ENCODE results near the gene ECHS1.

Gene ECHS1

DNA sequence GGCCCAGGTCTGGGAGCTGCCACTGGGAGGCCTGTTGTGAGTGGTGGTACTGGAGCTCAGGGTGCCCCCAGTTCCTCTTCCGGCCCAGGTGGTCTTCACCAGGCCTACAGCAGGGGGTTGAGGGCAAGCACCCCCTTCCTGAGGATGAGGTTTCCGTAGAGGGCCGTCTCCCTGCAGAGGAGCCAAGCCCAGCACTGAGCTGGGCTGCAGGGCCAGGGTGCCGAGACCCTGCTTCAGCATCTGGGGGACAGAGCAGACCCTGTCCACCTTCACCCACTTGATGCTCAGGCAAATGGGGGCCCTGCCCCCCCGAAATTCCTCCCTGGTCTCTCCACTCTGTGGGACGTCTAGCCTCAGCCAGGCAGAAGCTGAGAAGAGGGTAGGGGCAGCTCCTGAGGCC lies 17.9 kb downstream of the ECHS1 start:
- TF ChIP-seq, protein P1, sequence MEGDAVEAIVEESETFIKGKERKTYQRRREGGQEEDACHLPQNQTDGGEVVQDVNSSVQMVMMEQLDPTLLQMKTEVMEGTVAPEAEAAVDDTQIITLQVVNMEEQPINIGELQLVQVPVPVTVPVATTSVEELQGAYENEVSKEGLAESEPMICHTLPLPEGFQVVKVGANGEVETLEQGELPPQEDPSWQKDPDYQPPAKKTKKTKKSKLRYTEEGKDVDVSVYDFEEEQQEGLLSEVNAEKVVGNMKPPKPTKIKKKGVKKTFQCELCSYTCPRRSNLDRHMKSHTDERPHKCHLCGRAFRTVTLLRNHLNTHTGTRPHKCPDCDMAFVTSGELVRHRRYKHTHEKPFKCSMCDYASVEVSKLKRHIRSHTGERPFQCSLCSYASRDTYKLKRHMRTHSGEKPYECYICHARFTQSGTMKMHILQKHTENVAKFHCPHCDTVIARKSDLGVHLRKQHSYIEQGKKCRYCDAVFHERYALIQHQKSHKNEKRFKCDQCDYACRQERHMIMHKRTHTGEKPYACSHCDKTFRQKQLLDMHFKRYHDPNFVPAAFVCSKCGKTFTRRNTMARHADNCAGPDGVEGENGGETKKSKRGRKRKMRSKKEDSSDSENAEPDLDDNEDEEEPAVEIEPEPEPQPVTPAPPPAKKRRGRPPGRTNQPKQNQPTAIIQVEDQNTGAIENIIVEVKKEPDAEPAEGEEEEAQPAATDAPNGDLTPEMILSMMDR (IDR thresholded peaks at IDR 0.05; ENCODE audit: low read depth, low read length) = no peak
- H3K4me3 ChIP-seq (ENCODE audit: low read depth, low read length) = no peak overlapping the region

DNA sequence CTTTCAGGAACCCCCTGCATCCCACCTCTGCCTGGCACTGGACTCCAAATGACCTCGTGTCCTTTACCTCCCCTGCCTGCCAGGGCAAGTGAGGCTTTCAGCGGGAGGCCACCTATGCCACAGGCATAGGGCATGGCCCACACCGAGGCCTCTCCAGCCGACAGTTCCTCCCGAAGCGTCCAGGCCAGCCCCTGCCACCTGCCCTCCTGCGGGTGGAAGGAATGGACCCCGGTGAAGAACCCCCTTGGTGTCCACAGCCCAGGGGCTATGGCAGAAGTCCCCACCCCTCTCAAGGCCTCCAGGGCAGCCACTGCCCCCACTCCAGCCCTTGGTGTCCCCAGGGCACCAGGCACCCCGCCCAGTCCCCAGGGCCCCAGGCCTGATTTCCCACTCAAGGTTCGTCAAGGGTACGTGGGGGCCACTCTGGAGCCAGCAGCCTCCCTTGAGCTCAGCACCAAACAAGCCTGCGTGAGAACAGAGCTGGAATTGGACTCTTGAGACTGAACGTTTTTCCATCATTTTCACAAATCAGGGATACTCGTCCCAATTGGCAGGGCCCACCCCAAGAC lies 18.4 kb downstream of the ECHS1 start:
- no peak overlapping the region for H3K4me3 ChIP-seq (ENCODE audit: low read depth, low read length)
- TF ChIP-seq, protein P1 (IDR thresholded peaks at IDR 0.05; ENCODE audit: low read depth, low read length) = no peak

DNA sequence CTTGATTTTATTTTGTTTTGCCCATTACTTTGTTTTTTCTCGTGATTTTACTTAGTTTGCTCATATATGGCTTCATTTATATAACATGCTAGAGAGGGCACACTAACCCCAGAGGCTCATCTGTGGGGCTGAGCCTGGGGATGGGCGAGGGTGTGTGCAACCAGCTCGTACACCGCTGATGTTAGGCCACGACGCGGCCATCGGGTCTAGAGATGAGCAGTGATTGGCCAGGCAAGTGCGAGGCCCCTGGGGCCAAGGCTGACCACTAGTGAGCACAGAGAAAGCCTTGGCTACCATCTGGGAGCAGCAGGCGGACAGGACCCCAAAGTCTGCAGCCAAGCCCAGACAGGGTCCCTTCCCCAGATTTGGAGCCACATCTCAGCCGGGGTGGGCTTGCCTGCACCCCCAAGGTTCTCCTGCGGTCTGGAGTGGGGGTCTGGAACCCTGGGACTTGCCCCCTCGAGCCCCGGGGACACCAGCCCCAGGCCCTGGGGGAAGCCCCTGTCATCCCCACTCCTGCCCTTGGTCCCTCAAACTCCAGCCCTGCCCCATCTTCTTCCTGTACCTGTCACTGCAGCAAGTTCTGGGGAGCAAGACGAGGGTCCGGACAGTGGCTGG lies 19.1 kb downstream of the ECHS1 start:
- TF ChIP-seq, protein P1 (IDR thresholded peaks at IDR 0.05; ENCODE audit: low read depth, low read length) = no peak
- no peak overlapping the region for H3K4me3 ChIP-seq (ENCODE audit: low read depth, low read length)

DNA sequence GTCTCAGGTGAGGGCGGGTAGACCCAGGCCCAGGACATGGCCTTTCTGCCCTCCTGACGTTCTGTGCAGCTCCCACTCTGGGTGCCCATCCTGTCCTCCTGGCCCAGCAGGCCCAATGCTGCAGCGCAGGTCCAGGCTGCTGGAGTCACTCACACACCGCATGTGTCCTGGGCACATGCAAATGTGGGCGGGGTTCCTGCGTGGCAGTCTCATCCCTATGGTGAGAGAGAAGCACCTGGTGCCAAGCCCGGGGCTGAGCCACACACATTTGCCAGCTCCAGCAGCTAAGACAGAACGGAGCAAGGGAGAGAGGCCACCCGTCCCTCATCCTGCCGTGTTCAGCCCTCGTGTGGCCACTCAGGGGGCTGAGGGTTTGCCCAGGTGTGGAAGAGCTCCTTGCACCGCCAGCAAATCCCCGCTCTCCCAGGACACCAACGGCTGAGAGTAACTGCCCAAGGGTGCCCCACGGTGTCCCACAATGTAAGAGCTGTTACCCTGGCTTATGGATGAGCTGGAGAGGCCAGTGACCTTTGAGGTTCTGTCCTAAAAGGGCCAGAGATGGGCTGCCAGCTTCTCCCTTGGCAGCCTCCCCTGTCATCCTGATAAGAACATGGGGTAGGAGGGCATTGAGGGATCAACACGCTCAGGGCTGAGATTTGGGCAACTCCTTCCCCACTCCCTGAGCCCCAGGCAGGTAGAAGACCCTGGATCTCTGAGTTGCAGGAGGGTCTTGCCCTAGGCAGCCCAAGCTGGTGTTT lies 19.8 kb downstream of the ECHS1 start:
- TF ChIP-seq, protein P1 (IDR thresholded peaks at IDR 0.05; ENCODE audit: low read depth, low read length) = no peak
- H3K4me3 ChIP-seq (ENCODE audit: low read depth, low read length) = no peak overlapping the region

DNA sequence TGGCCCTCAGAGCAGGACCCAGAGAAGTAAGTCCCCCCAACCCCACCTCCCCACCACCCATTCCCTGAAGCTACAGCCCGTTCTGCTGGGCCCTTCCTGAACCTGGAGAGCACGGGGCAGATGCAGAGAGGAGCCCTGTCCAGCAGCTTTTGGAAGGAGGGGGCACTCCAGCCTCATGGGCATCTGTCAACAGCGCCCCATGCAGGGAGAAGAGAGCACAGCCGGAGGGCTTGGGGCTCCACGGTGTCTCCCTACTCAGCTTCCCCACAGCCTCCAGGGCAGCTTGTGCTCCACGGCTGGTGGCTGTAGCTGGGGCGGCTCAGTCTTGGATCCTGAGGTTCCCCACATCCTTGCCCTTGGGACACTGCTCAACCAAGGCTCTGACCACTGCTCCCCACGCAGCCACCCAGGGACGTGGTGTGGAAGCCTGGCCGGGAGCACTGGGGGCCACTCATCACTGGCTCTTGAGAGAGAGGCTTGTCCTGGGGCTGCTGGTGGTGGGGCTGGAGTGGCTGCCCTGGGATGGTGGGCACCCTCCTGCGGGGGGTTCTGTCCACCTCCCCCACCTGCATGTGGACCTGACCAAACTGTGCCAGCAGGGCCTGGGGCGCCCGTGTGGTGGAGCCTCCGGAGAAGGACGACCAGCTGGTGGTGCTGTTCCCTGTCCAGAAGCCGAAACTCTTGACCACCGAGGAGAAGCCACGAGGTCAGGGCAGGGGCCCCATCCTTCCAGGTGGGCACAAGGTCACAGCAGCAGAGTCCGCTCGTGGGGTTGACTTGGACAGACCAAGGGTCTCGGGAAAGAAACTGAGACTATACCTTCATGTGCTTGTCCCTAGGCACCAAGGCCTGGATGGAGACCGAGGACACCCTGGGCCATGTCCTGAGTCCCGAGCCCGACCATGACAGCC lies 21.5 kb downstream of the ECHS1 start:
- H3K4me3 ChIP-seq (ENCODE audit: low read depth, low read length) = no peak overlapping the region
- TF ChIP-seq, protein P1 (IDR thresholded peaks at IDR 0.05; ENCODE audit: low read depth, low read length) = no peak

DNA sequence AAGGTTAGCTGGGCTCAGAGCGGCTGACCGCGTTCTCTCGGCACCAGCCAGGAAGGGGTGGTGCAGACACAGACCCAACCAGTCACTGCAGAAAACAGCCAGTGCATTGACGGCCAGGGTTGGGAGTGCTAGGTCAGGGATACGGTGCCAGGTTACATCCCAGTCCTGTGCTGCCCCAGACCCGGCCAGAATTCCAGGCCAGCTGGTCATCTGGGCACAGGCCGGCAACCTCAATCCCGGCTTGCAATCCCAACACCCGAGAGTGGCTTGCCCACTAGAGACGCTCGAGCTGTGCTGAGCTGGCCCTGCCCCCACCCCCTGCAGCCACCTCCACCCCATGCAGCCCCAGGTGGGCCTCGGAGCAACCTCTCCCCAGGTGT lies 22.2 kb downstream of the ECHS1 start:
- H3K4me3 ChIP-seq (ENCODE audit: low read depth, low read length) = no peak overlapping the region
- TF ChIP-seq, protein P1 (IDR thresholded peaks at IDR 0.05; ENCODE audit: low read depth, low read length) = no peak
